GF-D8 (cell line): ENCODE data around the gene ACYP2.
"Not testable (repeated sequence)": the region's sequence is repeated elsewhere in the genome, so short reads cannot be mapped to it uniquely, and the experiment has no call there.

Experiments
- DNase-seq: peaks from one replicate; lab custom pipeline; 2025; lab: John Stamatoyannopoulos, UW

The ACYP2 gene

DNA sequence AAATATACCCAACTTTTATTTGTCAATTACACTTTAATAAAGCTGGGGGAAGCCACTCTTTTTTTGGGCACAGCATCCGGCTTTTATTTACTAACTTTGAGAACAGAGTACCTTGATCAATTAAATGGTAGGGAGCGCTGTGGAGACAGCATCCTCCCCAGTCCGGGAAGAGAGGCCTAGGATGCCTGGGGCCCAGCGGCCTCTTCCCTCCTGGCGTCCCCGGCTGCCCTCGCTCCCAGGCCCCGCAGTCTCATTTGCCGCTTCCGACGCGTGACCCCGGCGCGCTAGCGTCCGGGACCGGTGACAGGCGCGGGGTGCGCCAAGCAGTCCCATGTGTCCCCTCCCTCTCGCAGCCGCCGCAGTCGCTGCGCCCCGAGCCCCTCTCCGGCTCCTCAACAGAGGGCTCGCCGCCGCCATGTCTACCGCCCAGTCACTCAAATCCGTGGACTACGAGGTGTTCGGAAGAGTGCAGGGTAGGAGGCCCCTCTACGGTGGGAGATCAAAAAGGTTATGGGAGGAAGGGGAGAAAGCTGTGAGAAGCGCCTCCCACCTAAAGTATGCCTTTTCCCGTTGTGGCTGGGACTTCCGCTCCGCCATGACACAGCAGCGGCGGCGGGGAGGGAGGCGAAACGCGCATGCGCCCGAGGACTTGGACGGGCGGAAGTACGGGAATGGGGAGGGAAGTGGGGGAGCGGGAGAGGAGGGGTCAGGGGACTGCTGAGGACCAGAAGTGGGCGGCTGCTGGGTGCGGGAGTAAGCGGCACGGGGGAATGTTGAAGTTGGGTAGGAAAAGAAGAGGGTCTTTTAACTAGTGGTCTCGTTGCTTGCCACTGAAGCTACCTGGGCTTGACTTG is at the start of gene ACYP2:
Gene ACYP2, plus strand, starts transcription at position 332 of the 854 bp plus-strand sequence.
- peak; percentile 79 for DNase-seq

DNA sequence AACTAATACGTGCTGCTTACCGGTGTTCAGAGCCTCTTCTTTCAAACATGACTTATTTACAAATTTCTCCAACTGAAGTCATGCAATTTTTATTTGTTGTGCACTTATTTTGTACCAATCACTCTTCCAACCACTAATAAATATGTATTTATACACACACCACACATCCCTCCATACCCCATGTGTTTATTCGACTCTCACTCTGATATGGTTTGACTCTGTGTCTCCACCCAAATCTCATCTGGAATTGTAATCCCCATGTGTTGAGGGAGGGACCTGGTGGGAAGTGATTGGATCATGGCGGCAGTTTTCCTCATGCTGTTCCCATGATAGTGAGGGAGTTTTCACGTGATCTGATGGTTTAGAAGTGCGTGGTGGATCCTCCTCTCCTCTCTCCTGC is 49.5 kb upstream of the ACYP2 start:
- no peak for DNase-seq

DNA sequence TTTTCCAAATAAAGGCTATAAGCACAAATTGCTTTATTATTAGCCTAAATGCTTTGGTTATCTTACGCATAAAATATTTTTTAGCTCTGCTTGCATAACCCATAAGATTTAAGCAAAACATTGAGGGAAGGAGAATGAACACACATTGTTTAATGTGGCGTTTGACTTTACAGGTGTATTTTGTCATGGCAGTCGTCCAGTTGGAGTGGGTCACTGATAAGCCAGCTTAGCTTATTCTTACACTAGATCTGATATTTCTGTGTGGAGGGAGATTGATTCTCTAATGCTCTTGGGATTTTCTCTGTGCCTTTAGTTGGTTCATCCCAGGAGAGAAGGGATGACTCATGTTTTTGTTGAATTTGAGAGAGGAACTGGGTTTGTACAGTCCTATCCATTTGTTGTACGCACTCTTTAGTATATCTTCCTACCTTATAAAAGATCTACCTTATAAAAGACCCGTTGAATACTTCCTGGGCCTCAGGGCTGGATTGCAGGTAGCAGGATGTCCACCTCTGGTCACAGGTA is 47.5 kb upstream of the ACYP2 start:
- DNase-seq = no peak

DNA sequence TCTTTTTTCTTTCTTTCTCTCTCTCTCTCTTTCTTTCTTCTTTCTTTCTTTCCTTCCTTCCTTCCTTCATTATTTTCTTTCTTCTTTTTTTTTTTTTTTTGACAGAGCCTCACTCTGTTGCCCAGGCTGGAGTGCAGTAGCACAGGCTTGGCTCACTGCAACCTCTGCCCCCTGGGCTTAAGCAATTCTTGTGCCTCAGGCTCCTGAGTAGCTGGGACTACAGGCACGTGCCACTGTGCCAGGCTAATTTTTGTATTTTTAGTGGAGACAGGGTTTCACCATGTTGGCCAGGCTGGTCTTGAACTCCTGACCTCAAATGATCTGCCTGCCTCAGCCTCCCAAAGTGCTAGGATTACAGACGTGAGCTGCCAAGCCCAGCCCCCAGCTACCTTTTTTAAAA is 42.9 kb upstream of the ACYP2 start:
- DNase-seq = not testable (repeated sequence)

DNA sequence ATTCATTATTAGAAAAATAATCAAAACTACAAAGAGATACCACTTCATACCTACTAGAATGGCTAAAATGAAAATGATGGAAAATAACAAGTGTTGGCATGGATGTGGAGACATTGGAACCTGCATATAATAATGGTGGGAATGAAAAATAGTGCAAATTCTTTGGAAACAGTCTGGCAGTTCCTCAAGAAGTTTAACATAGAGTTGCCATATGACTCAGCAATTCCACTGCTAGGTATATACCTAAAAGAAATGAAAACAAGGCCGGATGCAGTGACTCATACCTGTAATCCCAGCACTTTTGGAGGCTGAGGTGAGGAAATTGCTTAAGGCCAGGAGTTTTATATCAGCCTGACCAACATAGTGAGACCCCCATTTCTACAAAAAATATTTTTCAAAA is 41.6 kb upstream of the ACYP2 start:
- DNase-seq = no peak

DNA sequence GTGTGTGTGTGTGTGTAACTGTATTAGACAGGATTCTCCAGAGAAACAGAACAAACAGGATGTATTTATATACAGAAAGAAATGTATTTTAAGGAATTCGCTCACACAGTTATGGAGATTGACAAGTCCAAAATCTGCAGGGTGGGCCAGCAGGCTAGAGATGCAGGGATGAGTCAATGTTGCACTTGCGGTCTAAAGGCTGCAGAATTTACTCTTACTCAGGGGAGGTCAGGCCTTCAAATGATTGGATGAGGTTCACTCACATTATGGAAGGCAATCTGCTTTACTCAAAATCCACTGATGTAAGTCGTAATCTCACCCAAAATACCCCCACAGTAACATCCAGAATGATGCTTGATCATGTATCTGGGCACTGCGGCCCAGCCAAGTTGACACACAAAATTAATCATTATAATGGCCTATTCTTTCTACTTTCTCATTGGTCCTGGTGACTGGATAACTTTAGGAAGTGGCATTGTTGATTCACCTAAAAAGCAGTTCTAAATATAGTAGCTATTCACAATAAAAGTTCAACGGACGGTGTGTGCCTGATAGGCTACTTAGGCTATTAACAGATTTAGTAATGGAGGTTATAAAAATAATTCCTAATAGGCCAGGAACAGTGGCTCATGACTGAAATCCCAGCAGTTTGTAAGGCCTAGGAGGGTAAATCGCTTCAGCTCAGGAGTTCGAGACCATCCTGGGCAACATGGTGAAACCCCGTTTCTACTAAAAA is 40.6 kb upstream of the ACYP2 start:
- no peak for DNase-seq

DNA sequence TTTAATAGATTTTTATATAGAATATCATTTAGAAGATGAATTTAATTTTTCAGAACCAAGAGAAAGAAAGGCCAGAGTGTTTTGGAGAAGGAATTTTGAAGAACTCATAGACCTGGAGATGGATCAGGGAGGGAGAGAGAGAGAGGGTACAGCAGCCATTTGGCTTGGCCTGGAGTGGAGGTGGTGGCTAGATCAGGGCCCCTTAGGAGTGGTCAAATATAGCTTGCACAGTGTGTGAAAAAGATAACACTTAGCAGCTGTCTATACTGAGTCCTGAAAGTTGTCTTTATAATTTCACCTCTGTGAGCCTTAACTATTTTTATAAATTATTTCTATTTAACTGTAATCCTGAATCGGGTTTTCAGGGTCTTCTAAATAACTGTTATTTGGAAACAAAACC is 38.8 kb upstream of the ACYP2 start:
- DNase-seq = no peak

DNA sequence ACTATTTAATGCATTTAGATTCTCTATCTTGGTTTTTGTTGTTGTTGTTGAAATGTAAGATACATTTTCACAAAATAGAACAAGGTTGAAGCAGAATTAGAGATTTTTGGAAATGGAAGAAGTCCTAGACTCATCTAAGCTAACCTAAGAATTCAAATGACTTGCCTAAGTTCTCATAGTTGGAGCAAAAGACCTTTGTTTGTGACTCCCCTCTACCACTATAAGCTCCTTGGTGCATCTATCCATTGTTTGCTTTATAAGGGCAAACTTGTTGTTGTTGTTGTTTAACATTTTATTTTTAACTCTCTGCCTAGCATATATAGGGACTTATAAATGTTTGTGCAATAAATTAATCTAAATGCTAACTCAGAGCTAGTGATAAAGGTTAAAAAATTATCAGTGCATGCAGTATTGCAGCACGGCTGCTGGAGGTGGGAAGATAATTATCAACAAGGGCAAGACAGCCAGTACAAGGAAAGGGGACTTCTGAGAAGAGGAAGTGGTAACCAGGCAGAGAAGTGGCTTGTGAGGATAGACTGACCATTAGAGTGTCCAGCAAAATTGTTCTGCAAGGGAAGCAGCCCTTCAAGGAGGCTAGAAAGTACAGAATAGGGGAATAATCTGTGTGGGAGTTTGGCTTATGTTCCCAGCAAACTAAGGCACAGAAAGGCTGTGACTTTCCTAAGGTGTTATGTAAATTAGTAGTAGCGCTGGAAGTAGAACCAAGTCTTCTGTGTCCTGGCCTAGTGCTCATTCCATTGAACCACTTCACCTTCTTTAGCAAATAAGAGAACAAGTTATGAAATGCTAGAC is 38.1 kb upstream of the ACYP2 start:
- DNase-seq = no peak

DNA sequence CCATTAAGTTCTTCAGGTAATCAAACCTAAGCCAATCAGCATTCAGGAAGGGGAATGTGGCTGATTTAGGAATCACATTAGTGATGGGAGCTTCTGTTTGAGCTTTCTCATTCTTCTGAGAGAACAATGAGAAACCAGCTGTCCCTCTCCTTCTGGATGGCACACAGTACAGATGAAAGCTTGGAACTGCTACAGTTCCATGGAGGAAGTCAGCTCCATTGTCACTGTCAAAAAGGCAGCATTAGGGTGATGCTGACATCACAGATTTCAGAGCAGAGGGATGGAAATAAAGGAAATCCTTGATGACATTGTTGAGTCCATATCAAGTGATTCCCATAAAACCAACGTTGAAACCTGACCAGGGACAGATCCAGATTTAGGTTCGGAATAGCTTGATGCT is 36.1 kb upstream of the ACYP2 start:
- DNase-seq = no peak

DNA sequence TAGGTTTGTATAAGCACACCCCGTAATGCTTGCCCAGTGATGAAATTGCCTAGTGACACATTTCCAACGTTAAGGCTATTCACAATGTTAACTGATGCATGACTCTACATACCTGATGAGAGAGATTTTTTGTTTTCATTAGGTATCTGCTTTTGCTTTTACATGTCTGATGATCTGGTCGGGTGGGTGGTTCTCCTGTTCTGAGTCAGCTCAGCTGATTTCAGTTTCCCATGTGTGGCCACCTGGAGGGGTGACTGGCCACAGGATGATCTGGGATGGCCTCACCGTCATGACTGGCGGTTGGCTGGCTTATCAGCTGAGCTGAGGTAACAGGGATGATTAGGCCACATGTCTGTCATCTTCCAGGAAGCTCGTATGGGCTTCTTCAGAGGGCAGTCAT is 33.8 kb upstream of the ACYP2 start:
- no peak for DNase-seq

DNA sequence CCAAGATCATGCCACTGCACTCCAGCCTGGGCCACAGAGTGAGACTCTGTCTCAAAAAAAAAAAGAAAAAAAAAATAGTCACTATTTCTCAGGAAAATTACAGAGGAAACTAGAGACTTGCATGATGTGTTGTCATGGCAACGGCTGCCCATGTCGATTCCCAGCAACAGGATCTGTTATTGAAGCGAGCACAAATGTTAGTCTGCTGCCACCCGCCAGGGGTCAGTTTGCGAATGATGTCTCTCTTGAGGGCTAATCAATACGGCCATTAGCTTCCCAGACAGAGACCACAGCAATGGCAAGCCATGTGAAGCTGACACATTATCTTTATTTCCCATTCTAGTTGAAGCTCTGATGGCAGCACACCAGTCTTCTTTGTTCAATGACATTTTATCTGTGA is 32.4 kb upstream of the ACYP2 start:
- no peak for DNase-seq

DNA sequence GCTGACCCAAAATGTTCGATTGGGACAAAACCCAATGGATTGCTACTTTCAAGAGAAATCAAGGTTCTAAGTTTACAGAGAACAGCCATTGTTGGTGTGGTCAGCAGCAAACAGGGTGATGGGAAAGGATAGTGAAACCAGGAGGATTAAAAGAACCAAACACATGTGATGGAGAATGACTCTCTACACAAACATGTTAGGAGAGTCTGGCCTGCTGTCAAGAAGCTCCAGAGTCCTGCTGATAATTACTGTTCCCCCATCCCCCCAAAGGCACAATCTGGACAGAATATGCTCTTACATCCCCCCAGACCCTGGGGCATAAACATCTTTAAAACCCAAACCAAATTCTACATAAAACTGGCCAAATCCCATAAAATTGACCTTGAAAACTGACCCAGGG is 32.0 kb upstream of the ACYP2 start:
- DNase-seq = no peak

DNA sequence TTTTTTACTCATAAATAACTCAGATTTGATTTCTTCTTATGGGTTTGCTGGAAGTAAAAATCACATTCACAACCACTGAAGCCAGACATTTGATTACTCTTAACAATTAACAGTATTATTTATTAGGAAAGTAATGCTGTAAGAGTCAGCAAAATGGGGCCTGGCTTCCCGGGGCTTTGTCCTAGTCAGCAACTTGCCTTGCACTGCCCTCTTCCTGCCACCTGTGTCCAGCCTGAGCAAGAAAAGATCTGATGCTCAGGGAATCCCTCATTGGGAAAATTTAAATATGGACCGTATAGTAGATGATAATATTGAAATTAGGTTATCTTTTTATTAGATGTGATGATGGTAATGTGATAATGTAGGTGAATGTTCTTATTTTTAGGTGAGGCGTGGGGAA is 30.8 kb upstream of the ACYP2 start:
- no peak for DNase-seq

DNA sequence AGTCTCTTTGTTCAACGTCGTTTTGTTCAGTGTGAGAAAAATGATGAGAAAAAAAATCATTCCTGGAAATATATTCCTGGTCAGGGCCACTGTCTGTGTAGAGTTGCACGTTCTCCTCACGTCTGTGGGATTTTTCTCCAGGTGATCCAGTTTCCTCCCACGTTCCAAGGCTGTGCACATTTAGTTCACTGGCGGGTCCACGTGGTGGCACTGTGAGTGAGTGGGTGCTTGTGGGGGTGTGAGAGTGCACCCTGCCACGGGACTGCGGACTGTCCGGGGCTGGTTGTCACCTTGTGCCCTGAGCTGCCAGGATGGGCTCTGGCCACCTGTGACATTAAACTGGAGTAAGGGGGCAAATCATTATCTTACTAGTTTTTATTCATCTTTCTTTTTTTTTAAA is 30.3 kb upstream of the ACYP2 start:
- no peak for DNase-seq

DNA sequence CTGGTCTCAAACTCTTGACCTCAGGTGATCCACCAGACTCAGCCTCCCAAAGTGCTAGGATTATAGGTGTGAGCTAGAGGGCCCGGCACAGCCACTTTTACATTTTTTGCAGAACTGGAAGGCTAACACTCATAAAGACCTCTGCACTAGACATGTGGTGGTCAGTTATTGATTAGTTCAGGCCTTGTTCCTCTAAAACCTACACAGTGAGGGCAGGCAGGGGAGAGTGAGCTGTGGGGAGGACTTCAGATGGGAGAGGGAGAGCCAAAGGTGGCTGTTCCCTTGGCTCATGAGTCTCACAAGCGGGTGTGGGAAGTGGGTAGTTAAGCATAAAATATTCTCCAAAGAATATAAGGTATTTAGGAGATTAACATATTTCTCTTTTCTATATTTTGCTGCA is 29.3 kb upstream of the ACYP2 start:
- no peak for DNase-seq

DNA sequence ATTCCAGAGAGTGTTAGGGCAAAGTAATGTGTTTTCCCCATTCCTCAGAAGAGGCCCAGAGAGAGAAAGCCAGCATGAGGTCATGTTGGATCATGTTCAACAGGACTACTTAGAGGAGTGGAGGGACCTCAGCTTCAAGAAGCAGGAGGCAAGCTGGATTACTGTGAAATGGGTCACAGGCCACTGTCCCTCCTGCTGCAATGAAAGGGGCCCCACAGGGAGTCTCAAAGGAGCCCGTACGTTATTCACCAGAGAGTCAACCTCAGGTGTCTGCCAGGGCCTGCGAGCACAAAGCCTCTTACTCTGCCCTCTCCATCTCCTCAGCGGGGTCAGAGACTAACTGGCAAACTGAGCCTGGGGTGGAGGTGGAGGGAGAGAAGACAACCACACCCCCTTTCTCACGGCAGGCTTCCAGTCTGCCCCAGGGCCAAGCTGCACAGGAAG is 27.2 kb upstream of the ACYP2 start:
- DNase-seq = no peak

DNA sequence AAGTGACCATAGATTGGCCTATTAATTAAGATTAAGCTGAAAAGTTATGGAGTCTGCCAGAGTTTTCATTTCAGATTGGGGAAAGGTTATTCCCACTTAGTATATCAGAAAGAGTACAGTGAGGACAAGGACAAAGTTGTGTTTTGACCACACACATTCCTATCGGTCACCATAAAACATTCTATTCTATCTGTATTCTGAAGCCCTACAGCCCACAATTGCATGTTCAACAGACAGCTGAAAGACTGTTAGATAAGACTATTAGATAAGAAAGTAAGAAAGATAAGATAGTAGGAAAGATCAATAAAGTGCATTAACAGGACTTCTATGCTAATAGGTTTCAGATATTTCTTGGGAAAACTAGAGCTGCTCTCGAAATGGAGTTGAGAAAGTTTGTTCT is 26.7 kb upstream of the ACYP2 start:
- no peak for DNase-seq

DNA sequence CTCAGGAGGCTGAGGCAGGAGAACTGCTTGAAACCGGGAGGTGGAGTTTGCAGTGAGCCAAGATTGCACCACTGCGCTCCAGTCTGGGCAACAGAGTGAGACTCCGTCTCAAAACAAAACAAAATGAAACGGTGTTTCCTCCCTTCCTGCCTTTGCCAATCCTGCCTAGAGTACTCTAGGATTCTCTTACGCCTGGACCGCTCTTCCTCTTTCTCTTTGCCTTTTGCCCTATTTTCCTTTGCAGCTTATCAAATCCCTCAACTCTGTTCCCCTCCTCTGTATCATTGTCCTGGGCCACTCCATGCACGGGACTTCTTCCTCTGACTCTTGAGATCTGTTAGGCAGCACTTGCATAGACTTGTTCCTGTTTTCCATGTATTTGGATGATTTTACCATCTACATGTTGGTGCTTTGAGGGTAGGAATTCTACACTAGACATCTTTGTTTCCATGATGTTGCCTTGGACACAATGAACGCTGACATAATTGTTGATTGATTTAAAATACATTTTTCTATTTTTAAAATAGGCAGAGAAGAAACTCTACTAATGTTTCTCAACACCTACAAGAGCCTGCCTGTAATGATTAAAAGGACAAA is 24.8 kb upstream of the ACYP2 start:
- DNase-seq = no peak

DNA sequence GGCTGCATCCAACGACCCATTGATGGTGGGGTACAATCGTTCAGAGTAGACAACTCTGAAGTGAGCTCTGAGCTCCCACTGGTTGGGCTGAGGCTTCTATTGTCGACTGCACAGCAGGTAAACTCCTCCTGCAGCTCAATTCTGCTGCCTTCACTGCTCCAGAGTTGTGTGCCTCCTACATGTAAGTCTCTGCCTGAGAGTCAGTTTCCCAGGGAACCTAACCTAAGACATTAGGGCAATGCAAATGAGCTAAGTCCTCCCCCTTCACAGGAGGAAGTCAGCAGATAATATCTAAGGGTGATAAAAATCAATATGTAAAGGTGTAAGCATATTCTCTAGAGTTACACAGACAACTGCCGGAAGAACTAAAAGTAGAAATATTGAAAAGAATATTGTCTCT is 22.5 kb upstream of the ACYP2 start:
- DNase-seq = no peak

DNA sequence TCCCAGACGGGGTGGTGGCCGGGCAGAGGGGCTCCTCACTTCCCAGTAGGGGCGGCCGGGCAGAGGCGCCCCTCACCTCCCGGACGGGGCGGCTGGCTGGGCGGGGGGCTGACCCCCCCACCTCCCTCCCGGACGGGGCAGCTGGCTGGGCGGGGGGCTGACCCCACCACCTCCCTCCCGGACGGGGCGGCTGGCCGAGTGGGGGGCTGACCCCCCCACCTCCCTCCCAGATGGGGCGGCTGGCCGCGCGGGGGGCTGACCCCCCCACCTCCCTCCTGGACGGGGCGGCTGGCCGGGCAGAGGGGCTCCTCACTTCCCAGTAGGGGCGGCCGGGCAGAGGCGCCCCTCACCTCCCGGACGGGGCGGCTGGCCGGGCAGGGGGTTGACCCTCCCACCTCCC is 20.0 kb upstream of the ACYP2 start:
- not testable (repeated sequence) for DNase-seq

DNA sequence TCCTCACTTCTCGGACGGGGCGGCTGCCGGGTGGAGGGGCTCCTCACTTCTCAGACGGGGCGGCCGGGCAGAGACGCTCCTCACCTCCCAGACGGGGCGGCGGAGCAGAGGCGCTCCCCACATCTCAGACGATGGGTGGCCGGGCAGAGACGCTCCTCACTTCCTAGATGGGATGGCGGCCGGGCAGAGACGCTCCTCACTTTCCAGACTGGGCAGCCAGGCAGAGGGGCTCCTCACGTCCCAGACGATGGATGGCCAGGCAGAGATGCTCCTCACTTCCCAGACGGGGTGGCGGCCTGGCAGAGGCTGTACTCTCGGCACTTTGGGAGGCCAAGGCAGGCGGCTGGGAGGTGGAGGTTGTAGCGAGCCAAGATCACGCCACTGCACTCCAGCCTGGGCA is 19.3 kb upstream of the ACYP2 start:
- DNase-seq = not testable (repeated sequence)

DNA sequence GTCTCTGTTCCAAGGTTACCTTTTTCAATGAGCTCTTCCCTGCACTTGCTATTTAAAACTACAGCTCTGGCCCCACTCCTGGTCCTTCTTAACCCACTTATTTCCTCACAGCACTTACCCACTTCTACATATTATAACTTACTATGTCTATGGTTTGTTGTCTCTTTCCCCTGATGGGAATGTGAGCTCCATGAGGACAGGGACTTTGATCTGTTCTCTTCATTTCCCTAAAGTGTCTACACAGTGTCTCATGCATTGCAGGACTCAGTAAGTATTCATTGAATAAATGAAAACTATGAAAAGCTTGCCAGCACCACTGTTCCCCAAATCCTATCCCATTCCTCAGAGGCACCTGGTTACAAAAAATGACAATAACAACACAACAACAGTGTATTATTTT is 18.3 kb upstream of the ACYP2 start:
- no peak for DNase-seq
